ENCODE measurements around the gene NEXMIF. TPM values are rescaled to one million over a fixed set of nuclear protein-coding genes. Genes with fewer than 3 reads are reported as not detected.

The NEXMIF gene
- total and polyA plus RNA-seq, 2 of the 8 experiments (the other 6 are each of a cell fraction or from before 2014, with no cell fraction given) = 0.18 to 0.73 TPM

GRCh38 chrX:74835566-74835965 lies 89.7 kb downstream of the NEXMIF start:
- no peaks in the 10 kb centered on the region for H3K79me1 ChIP-seq (ENCODE audit: low read depth, low read length)
- H3K36me3 ChIP-seq (ENCODE audit: control insufficient read depth in 2 of 4, insufficient read depth in 4 of 4, low read length in 3 of 4) = no peaks in the 10 kb centered on the region
- H4K5ac ChIP-seq (ENCODE audit: insufficient read length, low read depth, low read length) = no peak overlapping the region
- H3K9ac ChIP-seq (replicated peaks in 1 of 4; ENCODE audit: extremely low read depth in 1 of 4, low read depth in 3 of 4, low read length in 3 of 4) = no peak overlapping the region
- no peaks in the 10 kb centered on the region for H3K23me2 ChIP-seq (ENCODE audit: low read depth, low read length)
- H2AFZ ChIP-seq (ENCODE audit: low read length) = no peak overlapping the region
- H2AK5ac ChIP-seq (ENCODE audit: low read depth, low read length) = no peak overlapping the region
- H4K8ac ChIP-seq (ENCODE audit: extremely low read depth, insufficient read depth, low read length) = no peak overlapping the region
- H4K20me1 ChIP-seq (replicated peaks in 1 of 2; ENCODE audit: control insufficient read depth in 1 of 2, insufficient read depth in 2 of 2, low read length in 2 of 2) = no peaks in the 10 kb centered on the region
- H3K27ac ChIP-seq (ENCODE audit: low read depth, low read length) = no peak overlapping the region
- CTCF ChIA-PET (ENCODE audit: partially characterized antibody) = no interaction called here
- H3K4me1 ChIP-seq (replicated peaks in 1 of 4; ENCODE audit: control insufficient read depth in 3 of 4, insufficient read depth in 4 of 4, low read length in 3 of 4) = no peaks in the 10 kb centered on the region
- H3K56ac ChIP-seq (replicated peaks; ENCODE audit: insufficient read length, low read depth, low read length) = no peak overlapping the region
- POLR2A ChIA-PET (ENCODE audit: partially characterized antibody) = no interaction called here
- no peak overlapping the region for H4K91ac ChIP-seq (replicated peaks; ENCODE audit: insufficient read length, low read length)
- no peak overlapping the region for H2BK12ac ChIP-seq (ENCODE audit: low read depth, low read length)
- H3K18ac ChIP-seq (ENCODE audit: extremely low read depth, low read length) = no peak overlapping the region
- no peaks in the 10 kb centered on the region for H3K27me3 ChIP-seq (replicated peaks in 1 of 4; ENCODE audit: control insufficient read depth in 3 of 4, extremely low read depth in 1 of 4, insufficient read depth in 3 of 4, low read length in 3 of 4)
- DNase-seq (ENCODE audit: low read depth in 1 of 2, low spot score in 2 of 2) (no peak), FAIRE-seq (no peak)
- H3K23ac ChIP-seq (ENCODE audit: insufficient read length) = no peak overlapping the region
- H3K14ac ChIP-seq (ENCODE audit: insufficient read length) = no peak overlapping the region
- no peak overlapping the region for H2BK5ac ChIP-seq (ENCODE audit: low read depth, low read length)
- no peak overlapping the region for H3K4ac ChIP-seq (replicated peaks; ENCODE audit: insufficient read length, low read depth, low read length)
- no peaks in the 10 kb centered on the region for H3K79me2 ChIP-seq (ENCODE audit: control insufficient read depth in 1 of 2, insufficient read depth in 2 of 2, low read length in 2 of 2)
- H3K4me2 ChIP-seq (ENCODE audit: insufficient read depth in 1 of 2, low read depth in 2 of 2, low read length in 2 of 2) = no peak overlapping the region
- no peaks in the 10 kb centered on the region for H3K9me3 ChIP-seq (ENCODE audit: insufficient read depth in 2 of 2, low read depth in 1 of 2, low read length in 1 of 2)
- H2BK120ac ChIP-seq (replicated peaks; ENCODE audit: low read depth, low read length) = no peak overlapping the region
- H2BK20ac ChIP-seq (ENCODE audit: low read length) = no peak overlapping the region
- no peak overlapping the region for H3K4me3 ChIP-seq (ENCODE audit: extremely low read depth in 1 of 4, insufficient read depth in 2 of 4, low read depth in 3 of 4, low read length in 4 of 4)
- no peak for TF ChIP-seq YY1 (IDR thresholded peaks at IDR 0.05; ENCODE audit: low read depth, low read length)
- TF ChIP-seq CTCF (IDR thresholded peaks at IDR 0.05; ENCODE audit: control extremely low read depth in 1 of 3, insufficient read depth in 1 of 3, low read depth in 1 of 3, low read length in 3 of 3) = no peak
- no peak for TF ChIP-seq SP4 (IDR thresholded peaks at IDR 0.05; ENCODE audit: low read length)
- TF ChIP-seq SIRT6 (IDR thresholded peaks at IDR 0.05; ENCODE audit: low read length) = no peak
- no peak overlapping the region for H2BK15ac ChIP-seq (ENCODE audit: low read length)
